Keratinocyte (primary cell): Measurements from ENCODE around the gene ZFP36.

Experiments used
- CTCF ChIP-seq, 3 experiments: IDR thresholded peaks in 1 of 3; conservative IDR thresholded peaks in 1 of 3; optimal IDR thresholded peaks in 1 of 3; 2 replicates in 2 of 3; 3 replicates in 1 of 3; pipeline versions ENCODE3 to v1.5.1; 2011; ENCODE audit warnings: low read length in 3 of 3, mild to moderate bottlenecking in 3 of 3, moderate library complexity in 2 of 3, control low read depth in 1 of 3, inconsistent platforms in 1 of 3; ENCODE audit not compliant: insufficient read depth in 2 of 3; ENCODE audit errors: extremely low read depth in 1 of 3
- EZH2 ChIP-seq: IDR thresholded peaks from one replicate; pipeline ENCODE4 v1.6.1; 2012; ENCODE audit warnings: inconsistent platforms, mild to moderate bottlenecking, low read length, moderate library complexity

GRCh38 chr19:39424934-39425333, 18.3 kb downstream of the ZFP36 start:
- no peak for TF ChIP-seq CTCF (optimal IDR thresholded peaks at IDR 0.05 in 1 of 3, IDR thresholded peaks at IDR 0.05 in 1 of 3, conservative IDR thresholded peaks at IDR 0.05 in 1 of 3; ENCODE audit: extremely low read depth in 1 of 3, insufficient read depth in 2 of 3, low read length in 3 of 3)
- TF ChIP-seq EZH2 = no peak
